GM23338 (cell line): Measurements from ENCODE around the gene EMC10.

Source experiments
- CREB1 ChIP-seq: fragments of 250-450 bp; sonication (Bioruptor Pico); IDR thresholded peaks from 2 replicates; pipeline ENCODE4 v1.5.0; 2020; ENCODE audit warnings: low read depth, mild to moderate bottlenecking, moderate library complexity
- CTCF ChIP-seq, 2 experiments: fragments of 200-600 bp in 1 of 2; sonication (generic) in 1 of 2; conservative IDR thresholded peaks; 2 replicates each; pipeline versions ENCODE4 v1.5.1 to v1.6.1; 2016 to 2017; ENCODE audit warnings: antibody characterized with exemption in 2 of 2, low read depth in 2 of 2, mild to moderate bottlenecking in 2 of 2, moderate library complexity in 1 of 2
- EZH2 ChIP-seq: fragments of 200-600 bp; sonication (generic); IDR thresholded peaks from one replicate; pipeline ENCODE4 v1.8.0; 2017; ENCODE audit warnings: antibody characterized with exemption, mild to moderate bottlenecking, low read depth; ENCODE audit not compliant: unreplicated experiment
- EZH2phosphoT487 ChIP-seq: fragments of 200-600 bp; sonication (generic); IDR thresholded peaks from one replicate; pipeline ENCODE4 v1.8.1; 2018; ENCODE audit warnings: antibody characterized with exemption; ENCODE audit not compliant: unreplicated experiment
- JUNB ChIP-seq: IDR thresholded peaks from one replicate; pipeline ENCODE4 v1.6.1; 2016; ENCODE audit warnings: antibody characterized with exemption; ENCODE audit not compliant: unreplicated experiment
- REST ChIP-seq: IDR thresholded peaks from one replicate; pipeline ENCODE4 v1.6.1; 2018; ENCODE audit warnings: antibody characterized with exemption; ENCODE audit not compliant: unreplicated experiment

GRCh38 chr19:50520822-50521465, 44.6 kb downstream of the EMC10 start:
- TF ChIP-seq CTCF (conservative IDR thresholded peaks at IDR 0.05; ENCODE audit: low read depth in 2 of 2) (no peak), CREB1 (no peak), EZH2phosphoT487 (no peak), EZH2 (no peak), REST (no peak), JUNB (no peak)
